ENCODE results near the gene C1QTNF6. TPM values are rescaled to one million over a fixed set of nuclear protein-coding genes. Genes with fewer than 3 reads are reported as not detected.

Gene C1QTNF6
- polyA plus RNA-seq, 2 of the 4 experiments (the other 2 are of a cell fraction): 18.6 to 24.5 TPM

- H3K9me3 ChIP-seq: peaks cover 5% of the 10 kb centered on the region; the same call in 1 of the 3 replicates
- POLR2A ChIA-PET: interaction anchor here (1.2 to 1.4 kb wide), 2 partner anchors 18 to 36 kb away, joined by 3 read pairs; no protein-coding TSS in a partner anchor
- CTCF ChIA-PET: interaction anchor here (0.5 to 9.6 kb wide), 5 partner anchors 8 to 362 kb away, joined by 3 to 126 read pairs (median 3); no protein-coding TSS in a partner anchor
- DNase-seq (ENCODE audit: low read depth in 1 of 2, low spot score in 1 of 2) (no peak), FAIRE-seq (no peak), ATAC-seq (no peak)
- 100% methylated on average over 7 of the region's 22 CpGs for WGBS (ENCODE audit: missing lambda C conversion rate)
- H3K4me1 ChIP-seq: peaks cover 28% of the 10 kb centered on the region
- H3K4me3 ChIP-seq: no peak overlapping the region
- H3K27ac ChIP-seq: peak overlapping the region in 1 of 2 experiments; percentile 87; a peak in 2 of 6 replicates
- TF ChIP-seq NR3C1 (IDR thresholded peaks at IDR 0.05) (no peak), ATOH8 (CRISPR knock-in tag; IDR thresholded peaks at IDR 0.05; ENCODE audit: low read depth) (no peak), CHD4 (IDR thresholded peaks at IDR 0.05; ENCODE audit: borderline replicate concordance) (no peak), HMGXB4 (CRISPR knock-in tag; IDR thresholded peaks at IDR 0.05; ENCODE audit: borderline replicate concordance) (no peak), KDM5A (IDR thresholded peaks at IDR 0.05) (no peak), ELK1 (IDR thresholded peaks at IDR 0.05; ENCODE audit: low read depth, low read length) (no peak), ZFP36 (IDR thresholded peaks at IDR 0.05; ENCODE audit: borderline replicate concordance, partially characterized antibody) (no peak), GATA3 (IDR thresholded peaks at IDR 0.05; ENCODE audit: borderline replicate concordance) (no peak)
- H3K4me2 ChIP-seq: no peak overlapping the region
Observed at GRCh38 chr22:37163575-37164504, 24.2 kb downstream of the C1QTNF6 start.

GRCh38 chr22:37163096-37163489 is 25.0 kb downstream of the C1QTNF6 start:
- POLR2A ChIA-PET: interaction anchor here (1.2 to 1.4 kb wide), 2 partner anchors 17 to 37 kb away, joined by 3 read pairs; no protein-coding TSS in a partner anchor
- Histone ChIP-seq H3K4me3 (no peak overlapping the region), H3K4me1 (peaks cover 29% of the 10 kb centered on the region), H3K4me2 (no peak overlapping the region), H3K9me3 (peaks cover 5% of the 10 kb centered on the region; the same call in 1 of the 3 replicates), H3K27ac (0 out of 6 replicates have a peak overlapping the region, but pooled peaks of 1 of the 2 experiments have one; percentile 26)
- WGBS (ENCODE audit: missing lambda C conversion rate): 74% methylated on average over 4 of the region's 5 CpGs
- no peak for ATAC-seq
- FAIRE-seq: no peak
- no peak for TF ChIP-seq SMC3 (IDR thresholded peaks at IDR 0.05)
- no peak for TF ChIP-seq HDAC2 (IDR thresholded peaks at IDR 0.05)
- TF ChIP-seq KDM5A (IDR thresholded peaks at IDR 0.05): no peak
- TF ChIP-seq CHD2 (IDR thresholded peaks at IDR 0.05; ENCODE audit: low read length, partially characterized antibody): no peak
- no peak for TF ChIP-seq TP53 (CRISPR knock-in tag; IDR thresholded peaks at IDR 0.05)
- no peak for TF ChIP-seq HOXB5 (CRISPR knock-in tag; IDR thresholded peaks at IDR 0.05)
- no peak for TF ChIP-seq CEBPB (IDR thresholded peaks at IDR 0.05)
- no peak for TF ChIP-seq ELK1 (IDR thresholded peaks at IDR 0.05; ENCODE audit: low read depth, low read length)
- TF ChIP-seq NR3C1 (IDR thresholded peaks at IDR 0.05): no peak
- TF ChIP-seq REST (IDR thresholded peaks at IDR 0.05): no peak
- no peak for TF ChIP-seq FOSB (CRISPR knock-in tag; IDR thresholded peaks at IDR 0.05)
- TF ChIP-seq CBX8 (IDR thresholded peaks at IDR 0.05): no peak
- no peak for TF ChIP-seq POLR2A (IDR thresholded peaks at IDR 0.05; ENCODE audit: low read length)
- TF ChIP-seq RARB (CRISPR knock-in tag; IDR thresholded peaks at IDR 0.05): no peak
- no peak for TF ChIP-seq ZFP36 (IDR thresholded peaks at IDR 0.05; ENCODE audit: borderline replicate concordance, partially characterized antibody)
- TF ChIP-seq E2F6 (IDR thresholded peaks at IDR 0.05; ENCODE audit: borderline replicate concordance, low read depth): no peak
- no peak for TF ChIP-seq POLR2AphosphoS2 (conservative IDR thresholded peaks at IDR 0.05; ENCODE audit: low read length)
- TF ChIP-seq JUNB (IDR thresholded peaks at IDR 0.05): no peak
- no peak for TF ChIP-seq PHF8 (IDR thresholded peaks at IDR 0.05; ENCODE audit: borderline replicate concordance, low read depth)
- TF ChIP-seq USF2 (IDR thresholded peaks at IDR 0.05): no peak
- no peak for DNase-seq (ENCODE audit: low read depth in 1 of 2, low spot score in 1 of 2)
- CTCF ChIA-PET: interaction anchor here (0.5 to 9.6 kb wide), 5 partner anchors 9 to 361 kb away, joined by 3 to 126 read pairs (median 3); no protein-coding TSS in a partner anchor

Data from A549 (cell line).